ENCODE data around the gene HOOK1. TPM values are rescaled to one million over a fixed set of nuclear protein-coding genes. Genes with fewer than 3 reads are reported as not detected.

HOOK1 gene
- total RNA-seq, 1 experiment from 2014 or later, result 0.57 TPM

- H3K9me3 ChIP-seq (ENCODE audit: control insufficient read depth, insufficient read depth, low read depth, low read length), result no peaks in the 10 kb centered on the region
- DNase-seq (ENCODE audit: low read depth, low spot score) (no peak), ATAC-seq (no peak)
- no peaks in the 10 kb centered on the region; the same call in 1 of the 2 replicates for H3K27me3 ChIP-seq (ENCODE audit: control insufficient read depth, insufficient read depth, low read length)
- ChIA-PET CTCF (no interaction called here), POLR2A (interaction anchor here (0.6 kb wide), 1 partner anchor 101 kb away, joined by 4 read pairs; no protein-coding TSS in a partner anchor)
- H3K4me1 ChIP-seq (ENCODE audit: control insufficient read depth, insufficient read depth, low read length), result no peaks in the 10 kb centered on the region
- no peak overlapping the region for H3K4me3 ChIP-seq (ENCODE audit: low read depth in 2 of 2, low read length in 2 of 2)
- no peaks in the 10 kb centered on the region for H3K36me3 ChIP-seq (ENCODE audit: control insufficient read depth, insufficient read depth, low read length)
- TF ChIP-seq TCF7L2 (IDR thresholded peaks at IDR 0.05; ENCODE audit: low read depth, low read length), result no peak
- no peak for TF ChIP-seq CTCF (IDR thresholded peaks at IDR 0.05)
- TF ChIP-seq SIN3A (IDR thresholded peaks at IDR 0.05; ENCODE audit: borderline replicate concordance, insufficient read depth, low read depth, low read length), result no peak
- TF ChIP-seq REST (IDR thresholded peaks at IDR 0.05; ENCODE audit: insufficient read depth in 1 of 2, low read depth in 2 of 2, low read length in 1 of 2), result no peak
- no peak for TF ChIP-seq POLR2AphosphoS5 (IDR thresholded peaks at IDR 0.05; ENCODE audit: low read depth, low read length)
- intact Hi-C loops (cut with micrococcal nuclease; ENCODE audit: unreplicated experiment), result no loop called here
- no TSS peak for BruUV-seq (replicated peaks)
- no peak overlapping the region for H3K27ac ChIP-seq (ENCODE audit: low read length)
- in situ Hi-C loops (cut with HindIII; ENCODE audit: low pct_unique_long_range_greater_than_20kb, low sequenced_read_pairs), result no loop called here
Measured at GRCh38 chr1:59828160-59828559, 13.4 kb downstream of the HOOK1 start.

GRCh38 chr1:59831529-59831928 lies 16.8 kb downstream of the HOOK1 start:
- H3K27ac ChIP-seq (ENCODE audit: low read length), result no peak overlapping the region
- in situ Hi-C loops (cut with HindIII; ENCODE audit: low pct_unique_long_range_greater_than_20kb, low sequenced_read_pairs), result no loop called here
- POLR2A ChIA-PET, result no interaction called here
- intact Hi-C loops (cut with micrococcal nuclease; ENCODE audit: unreplicated experiment), result no loop called here
- no TSS peak for BruUV-seq (replicated peaks)
- no peaks in the 10 kb centered on the region for H3K36me3 ChIP-seq (ENCODE audit: control insufficient read depth, insufficient read depth, low read length)
- no peaks in the 10 kb centered on the region; the same call in 1 of the 2 replicates for H3K27me3 ChIP-seq (ENCODE audit: control insufficient read depth, insufficient read depth, low read length)
- CTCF ChIA-PET, result no interaction called here
- H3K9me3 ChIP-seq (ENCODE audit: control insufficient read depth, insufficient read depth, low read depth, low read length), result no peaks in the 10 kb centered on the region
- ATAC-seq (no peak), DNase-seq (ENCODE audit: low read depth, low spot score) (no peak)
- TF ChIP-seq CTCF (IDR thresholded peaks at IDR 0.05) (no peak), SIN3A (IDR thresholded peaks at IDR 0.05; ENCODE audit: borderline replicate concordance, insufficient read depth, low read depth, low read length) (no peak), REST (IDR thresholded peaks at IDR 0.05; ENCODE audit: insufficient read depth in 1 of 2, low read depth in 2 of 2, low read length in 1 of 2) (no peak), POLR2AphosphoS5 (IDR thresholded peaks at IDR 0.05; ENCODE audit: low read depth, low read length) (no peak), TCF7L2 (IDR thresholded peaks at IDR 0.05; ENCODE audit: low read depth, low read length) (no peak)
- no peaks in the 10 kb centered on the region for H3K4me1 ChIP-seq (ENCODE audit: control insufficient read depth, insufficient read depth, low read length)
- H3K4me3 ChIP-seq (ENCODE audit: low read depth in 2 of 2, low read length in 2 of 2), result no peak overlapping the region
